WI38 (cell line): ENCODE results near the gene COL16A1.

Experiments
- H3K4me3 ChIP-seq: 2 replicates; pipeline ENCODE4 v1.5.1; 2011; ENCODE audit warnings: low read depth, mild to moderate bottlenecking, control low read depth, low read length
- CTCF ChIP-seq: IDR thresholded peaks from 2 replicates; pipeline ENCODE4 v1.5.1; 2012; ENCODE audit warnings: low read depth, mild to moderate bottlenecking, control low read depth, low read length

Gene COL16A1

GRCh38 chr1:31648641-31649357 is 55.0 kb downstream of the COL16A1 start:
- no peak for TF ChIP-seq CTCF
- no peak overlapping the region for H3K4me3 ChIP-seq

- TF ChIP-seq CTCF, result no peak
- no peak overlapping the region for H3K4me3 ChIP-seq
Observed at GRCh38 chr1:31648190-31648589, 55.6 kb downstream of the COL16A1 start.

GRCh38 chr1:31647106-31647505 is 56.7 kb downstream of the COL16A1 start:
- no peak for TF ChIP-seq CTCF

GRCh38 chr1:31646259-31646960 is 57.4 kb downstream of the COL16A1 start:
- no peak for TF ChIP-seq CTCF
- H3K4me3 ChIP-seq, result no peak overlapping the region

More at GRCh38 chr1:31647106-31647505, 56.7 kb downstream of the COL16A1 start:
- H3K4me3 ChIP-seq, result no peak overlapping the region

GRCh38 chr1:31645274-31645568 is 58.6 kb downstream of the COL16A1 start:
- no peak for TF ChIP-seq CTCF
- H3K4me3 ChIP-seq, result peak overlapping the region; percentile 95

- TF ChIP-seq CTCF, result no peak
Observed at GRCh38 chr1:31644560-31645273, 59.1 kb downstream of the COL16A1 start, which contains the start of gene PEF1. TSS of gene PEF1 (minus strand) at chr1:31644876. CDS start at chr1:31644864, 12 bp downstream.

More at GRCh38 chr1:31644560-31645273, 59.1 kb downstream of the COL16A1 start, which contains the start of gene PEF1:
- peak within 1 kb of the TSS; percentile 95 for H3K4me3 ChIP-seq
